ENCODE results near the gene ATXN7L3. TPM values are rescaled to one million over a fixed set of nuclear protein-coding genes. Genes with fewer than 3 reads are reported as not detected.
"Not testable (repeated sequence)": the region's sequence is repeated elsewhere in the genome, so short reads cannot be mapped to it uniquely, and the experiment has no call there.

ATXN7L3 gene
- total RNA-seq, 1 experiment from 2014 or later, result 59.3 TPM

- CTCF ChIA-PET, result interaction anchor here (0.6 kb wide), 1 partner anchor 25 kb away, joined by 3 read pairs; no protein-coding TSS in a partner anchor
- Histone ChIP-seq H3K9me2 (ENCODE audit: insufficient read depth) (no peaks in the 10 kb centered on the region), H2AFZ (no peak overlapping the region), H3K4me3 (no peak overlapping the region), H3K27ac (no peak overlapping the region), H3K27me3 (ENCODE audit: insufficient read depth, low read depth) (no peaks in the 10 kb centered on the region), H3K79me2 (ENCODE audit: low read depth) (no peaks in the 10 kb centered on the region), H3K9me3 (ENCODE audit: insufficient read depth, low read depth) (no peaks in the 10 kb centered on the region), H3K4me1 (replicated peaks; ENCODE audit: insufficient read depth) (no peaks in the 10 kb centered on the region), H3K4me2 (no peak overlapping the region), H3K36me3 (ENCODE audit: low read depth) (no peaks in the 10 kb centered on the region), H3F3A (ENCODE audit: insufficient read depth, low read depth) (no peaks in the 10 kb centered on the region), H4K20me1 (ENCODE audit: insufficient read depth) (no peaks in the 10 kb centered on the region)
- POLR2A ChIA-PET (ENCODE audit: unreplicated experiment), result no interaction called here
- BruUV-seq (replicated peaks), result no TSS peak
- DNase-seq, result no peak
- TF ChIP-seq EZH2 (IDR thresholded peaks at IDR 0.05; ENCODE audit: low read depth), result no peak
- intact Hi-C loops (cut with micrococcal nuclease; ENCODE audit: unreplicated experiment), result no loop called here
These were observed 47.8 kb upstream of the ATXN7L3 start for GRCh38 chr17:44247440-44247841.

- H3K4me3 ChIP-seq, result no peak overlapping the region
- H3K4me1 ChIP-seq (replicated peaks; ENCODE audit: insufficient read depth), result peaks cover 2% of the 10 kb centered on the region; the same call in 1 of the 2 replicates
- no TSS peak for BruUV-seq (replicated peaks)
- H3F3A ChIP-seq (ENCODE audit: insufficient read depth, low read depth), result peaks cover 2% of the 10 kb centered on the region; the same call in 1 of the 2 replicates
- no peaks in the 10 kb centered on the region for H3K27me3 ChIP-seq (ENCODE audit: insufficient read depth, low read depth)
- H4K20me1 ChIP-seq (ENCODE audit: insufficient read depth), result no peaks in the 10 kb centered on the region
- no peaks in the 10 kb centered on the region for H3K9me3 ChIP-seq (ENCODE audit: insufficient read depth, low read depth)
- no peak overlapping the region for H2AFZ ChIP-seq
- ChIA-PET CTCF (no interaction called here), POLR2A (ENCODE audit: unreplicated experiment) (no interaction called here)
- no peak overlapping the region for H3K27ac ChIP-seq
- H3K79me2 ChIP-seq (ENCODE audit: low read depth), result no peaks in the 10 kb centered on the region
- TF ChIP-seq EZH2 (IDR thresholded peaks at IDR 0.05; ENCODE audit: low read depth), result no peak
- TF ChIP-seq CTCF (conservative IDR thresholded peaks at IDR 0.05), result no peak
- no peak for DNase-seq
- H3K36me3 ChIP-seq (ENCODE audit: low read depth), result no peaks in the 10 kb centered on the region
- H3K9me2 ChIP-seq (ENCODE audit: insufficient read depth), result no peaks in the 10 kb centered on the region
- H3K4me2 ChIP-seq, result no peak overlapping the region
- intact Hi-C loops (cut with micrococcal nuclease; ENCODE audit: unreplicated experiment), result no loop called here
These were observed 41.5 kb upstream of the ATXN7L3 start for GRCh38 chr17:44241106-44241624.

GRCh38 chr17:44237886-44238285, 38.2 kb upstream of the ATXN7L3 start:
- BruUV-seq (replicated peaks); H4K20me1 ChIP-seq (ENCODE audit: insufficient read depth); H2AFZ ChIP-seq; H3K4me2 ChIP-seq; H3K9me3 ChIP-seq (ENCODE audit: insufficient read depth, low read depth); H3K9me2 ChIP-seq (ENCODE audit: insufficient read depth); CTCF ChIA-PET; H3K27me3 ChIP-seq (ENCODE audit: insufficient read depth, low read depth); DNase-seq; H3K79me2 ChIP-seq (ENCODE audit: low read depth); H3K27ac ChIP-seq; POLR2A ChIA-PET (ENCODE audit: unreplicated experiment); intact Hi-C loops (cut with micrococcal nuclease; ENCODE audit: unreplicated experiment); H3K4me3 ChIP-seq; H3K36me3 ChIP-seq (ENCODE audit: low read depth): not testable (repeated sequence)
- H3K4me1 ChIP-seq (replicated peaks; ENCODE audit: insufficient read depth), result peaks cover 22% of the 10 kb centered on the region
- peaks cover 24% of the 10 kb centered on the region for H3F3A ChIP-seq (ENCODE audit: insufficient read depth, low read depth)

- no peak overlapping the region for H2AFZ ChIP-seq
- H3K9me2 ChIP-seq (ENCODE audit: insufficient read depth), result no peaks in the 10 kb centered on the region
- H3K27me3 ChIP-seq (ENCODE audit: insufficient read depth, low read depth), result no peaks in the 10 kb centered on the region
- no peaks in the 10 kb centered on the region for H4K20me1 ChIP-seq (ENCODE audit: insufficient read depth)
- intact Hi-C loops (cut with micrococcal nuclease; ENCODE audit: unreplicated experiment), result no loop called here
- BruUV-seq (replicated peaks), result no TSS peak
- no peaks in the 10 kb centered on the region for H3K36me3 ChIP-seq (ENCODE audit: low read depth)
- peaks cover 22% of the 10 kb centered on the region for H3K4me1 ChIP-seq (replicated peaks; ENCODE audit: insufficient read depth)
- ChIA-PET CTCF (no interaction called here), POLR2A (ENCODE audit: unreplicated experiment) (no interaction called here)
- no peak overlapping the region for H3K27ac ChIP-seq
- no peak for DNase-seq
- TF ChIP-seq EZH2 (IDR thresholded peaks at IDR 0.05; ENCODE audit: low read depth) (no peak), CTCF (conservative IDR thresholded peaks at IDR 0.05) (no peak)
- H3K4me2 ChIP-seq, result no peak overlapping the region
- no peak overlapping the region for H3K4me3 ChIP-seq
- H3K9me3 ChIP-seq (ENCODE audit: insufficient read depth, low read depth), result no peaks in the 10 kb centered on the region
- H3F3A ChIP-seq (ENCODE audit: insufficient read depth, low read depth), result peaks cover 24% of the 10 kb centered on the region
- no peaks in the 10 kb centered on the region for H3K79me2 ChIP-seq (ENCODE audit: low read depth)
These were observed 36.8 kb upstream of the ATXN7L3 start for GRCh38 chr17:44236444-44236991.

Data from PC-9 (cell line).